Measurements from ENCODE around the gene SCG2.

SCG2 gene

DNA sequence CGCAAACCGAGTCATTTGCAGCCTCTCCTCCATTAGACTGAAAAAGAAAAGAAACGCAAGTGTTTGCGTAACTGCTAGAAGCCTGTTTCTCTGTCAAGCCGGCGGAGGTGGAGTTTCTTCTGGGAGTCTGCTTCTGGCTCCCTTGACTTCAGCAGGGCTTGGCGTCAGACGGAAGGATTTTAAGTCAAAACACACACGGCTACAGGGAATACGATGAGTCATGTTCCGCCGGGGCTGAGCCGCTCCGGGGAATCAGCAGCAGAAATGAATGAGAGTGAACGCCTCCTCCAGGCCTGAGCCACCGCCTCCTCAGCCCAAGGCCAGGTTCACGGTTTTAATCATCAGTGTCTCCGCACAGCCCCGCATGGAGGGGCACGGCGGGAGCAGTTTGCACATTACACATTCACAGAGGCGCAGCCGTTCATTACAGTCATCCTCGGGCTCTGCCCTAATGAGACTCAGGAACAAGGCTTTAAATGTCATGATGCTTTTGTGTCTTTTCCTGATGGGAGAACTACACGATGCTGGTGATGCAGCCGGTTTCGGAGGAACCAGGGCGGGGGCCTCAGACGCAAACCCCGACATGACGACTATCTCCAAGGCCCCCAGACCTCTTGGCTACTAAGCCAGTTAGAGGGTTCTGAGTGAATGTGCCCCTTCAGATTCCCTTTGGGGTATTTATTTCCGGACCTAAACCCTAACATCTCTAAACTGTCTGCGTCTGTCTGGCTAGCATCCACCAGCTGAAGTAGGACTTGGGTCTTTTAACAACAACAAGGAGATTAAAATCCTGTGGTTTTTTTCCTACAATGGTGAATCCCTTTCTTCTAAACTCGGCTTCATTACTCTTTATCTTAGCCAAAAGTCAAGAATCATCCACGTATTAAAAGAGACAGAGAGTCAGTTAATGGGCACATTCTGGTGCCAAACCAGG lies 11.1 kb upstream of the SCG2 start:
- H3K27me3 ChIP-seq = no peaks in the 10 kb centered on the region
- H3K4me1 ChIP-seq = peaks cover 11% of the 10 kb centered on the region
- H3K4me2 ChIP-seq = no peak overlapping the region
- H3K27ac ChIP-seq = no peak overlapping the region
- H3K36me3 ChIP-seq = no peaks in the 10 kb centered on the region
- no peak for TF ChIP-seq Cebpa-rat (IDR thresholded peaks at IDR 0.05)
- H4K20me1 ChIP-seq = no peaks in the 10 kb centered on the region
- no peak overlapping the region for H3K4me3 ChIP-seq
- peaks cover 9% of the 10 kb centered on the region; the same call in 1 of the 2 replicates for H3K9me3 ChIP-seq
- H3K9ac ChIP-seq = no peak overlapping the region

DNA sequence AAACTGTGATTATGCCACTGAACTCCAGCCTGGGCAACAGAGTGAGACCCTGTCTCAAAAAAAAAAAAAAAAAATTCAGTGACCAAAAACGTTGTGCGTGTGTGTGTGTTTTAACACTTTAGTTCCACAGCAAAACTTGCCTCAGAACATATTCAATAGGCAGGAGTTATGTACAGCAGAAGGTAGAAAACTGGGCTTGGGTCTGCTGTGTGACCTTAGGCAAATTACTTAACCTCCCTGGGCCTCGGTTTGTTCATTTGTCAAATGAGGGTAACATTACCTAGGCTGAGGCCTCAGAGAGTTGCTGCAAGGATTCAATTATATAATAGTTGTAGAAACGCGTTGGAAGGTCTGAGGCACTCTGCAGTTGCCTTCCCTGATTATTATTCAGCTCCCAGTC lies 10.3 kb upstream of the SCG2 start:
- no peak for TF ChIP-seq Cebpa-rat (IDR thresholded peaks at IDR 0.05)
- Histone ChIP-seq H3K9me3 (peaks cover 9% of the 10 kb centered on the region; the same call in 1 of the 2 replicates), H3K9ac (no peak overlapping the region), H3K4me2 (no peak overlapping the region), H3K27me3 (no peaks in the 10 kb centered on the region), H4K20me1 (no peaks in the 10 kb centered on the region), H3K36me3 (no peaks in the 10 kb centered on the region), H3K27ac (no peak overlapping the region), H3K4me3 (no peak overlapping the region), H3K4me1 (0 out of 2 replicates have a peak, but pooled peaks cover 3% of the 10 kb centered on the region)

DNA sequence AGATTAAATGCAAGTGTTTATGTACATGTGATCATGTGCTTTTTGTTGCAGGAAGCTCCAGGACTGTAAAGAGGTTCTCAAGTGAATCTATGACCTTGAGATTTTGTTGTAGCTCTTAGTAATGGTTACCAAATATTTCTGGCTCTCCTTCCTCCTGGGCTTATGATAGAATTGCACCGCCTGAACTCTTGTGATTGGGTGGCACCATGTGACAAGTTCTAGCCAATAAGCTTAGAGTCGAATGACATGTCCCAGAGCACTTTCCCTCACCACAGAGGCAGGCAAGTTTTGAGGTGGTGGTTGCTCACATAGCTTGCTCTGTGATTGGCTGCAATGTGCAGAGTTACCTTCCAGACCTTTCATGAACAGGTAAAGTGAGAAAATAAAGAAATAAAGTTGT lies 8.9 kb upstream of the SCG2 start:
- Histone ChIP-seq H3K36me3 (no peaks in the 10 kb centered on the region), H3K27ac (no peak overlapping the region), H3K27me3 (no peaks in the 10 kb centered on the region), H3K9me3 (0 out of 2 replicates have a peak, but pooled peaks cover 6% of the 10 kb centered on the region), H3K4me2 (no peak overlapping the region), H4K20me1 (no peaks in the 10 kb centered on the region), H3K4me3 (no peak overlapping the region), H3K4me1 (no peaks in the 10 kb centered on the region), H3K9ac (no peak overlapping the region)
- TF ChIP-seq Cebpa-rat (IDR thresholded peaks at IDR 0.05) = no peak

DNA sequence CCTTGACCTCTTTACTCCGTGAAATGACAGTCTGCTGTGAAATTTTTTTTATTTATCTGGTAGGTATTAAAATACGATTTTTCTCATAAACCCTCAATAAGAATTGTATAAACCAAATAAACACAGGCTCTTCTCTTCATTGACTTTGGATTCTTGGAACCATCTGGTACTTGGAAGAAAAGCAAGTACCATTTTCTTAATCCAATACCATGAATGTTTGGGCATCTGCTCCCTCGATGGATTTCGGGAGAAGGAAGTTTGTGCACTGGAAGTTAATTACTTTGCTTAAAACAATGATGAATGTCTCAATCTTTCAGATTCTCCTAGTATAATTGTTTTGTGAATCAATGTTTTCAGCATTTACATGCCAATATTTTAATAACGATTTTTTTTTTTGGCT lies 5.3 kb upstream of the SCG2 start:
- Histone ChIP-seq H3K4me1 (peaks cover 4% of the 10 kb centered on the region; the same call in 1 of the 2 replicates), H3K4me3 (no peak overlapping the region), H3K27me3 (no peaks in the 10 kb centered on the region), H3K9ac (no peak overlapping the region), H3K9me3 (0 out of 2 replicates have a peak, but pooled peaks cover under 1% of the 10 kb centered on the region), H3K4me2 (no peak overlapping the region), H3K36me3 (no peaks in the 10 kb centered on the region), H3K27ac (no peak overlapping the region), H4K20me1 (no peaks in the 10 kb centered on the region)
- no peak for TF ChIP-seq Cebpa-rat (IDR thresholded peaks at IDR 0.05)

DNA sequence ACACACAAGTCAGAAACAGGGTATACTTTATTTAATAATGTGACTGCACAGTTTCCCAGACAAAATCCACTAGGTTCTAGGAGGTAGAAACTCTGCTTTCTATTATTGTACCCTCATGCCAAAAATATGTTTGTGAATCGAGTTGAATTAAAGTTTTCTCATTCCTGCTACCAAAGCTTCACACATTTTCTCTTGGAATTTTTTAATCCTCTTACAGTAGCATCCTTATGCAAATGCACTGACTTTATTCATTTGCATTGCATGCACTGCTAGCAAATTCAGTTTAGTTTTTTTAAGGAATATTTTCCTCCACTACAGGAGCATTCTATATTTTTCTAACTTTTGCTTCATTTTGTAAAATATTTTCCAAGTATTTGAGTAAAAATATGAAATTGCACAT lies 4.8 kb upstream of the SCG2 start:
- Histone ChIP-seq H3K9me3 (no peaks in the 10 kb centered on the region), H3K9ac (no peak overlapping the region), H4K20me1 (no peaks in the 10 kb centered on the region), H3K4me2 (no peak overlapping the region), H3K4me1 (peaks cover 6% of the 10 kb centered on the region; the same call in 1 of the 2 replicates), H3K27ac (no peak overlapping the region), H3K36me3 (no peaks in the 10 kb centered on the region), H3K4me3 (no peak overlapping the region), H3K27me3 (no peaks in the 10 kb centered on the region)
- no peak for TF ChIP-seq Cebpa-rat (IDR thresholded peaks at IDR 0.05)

DNA sequence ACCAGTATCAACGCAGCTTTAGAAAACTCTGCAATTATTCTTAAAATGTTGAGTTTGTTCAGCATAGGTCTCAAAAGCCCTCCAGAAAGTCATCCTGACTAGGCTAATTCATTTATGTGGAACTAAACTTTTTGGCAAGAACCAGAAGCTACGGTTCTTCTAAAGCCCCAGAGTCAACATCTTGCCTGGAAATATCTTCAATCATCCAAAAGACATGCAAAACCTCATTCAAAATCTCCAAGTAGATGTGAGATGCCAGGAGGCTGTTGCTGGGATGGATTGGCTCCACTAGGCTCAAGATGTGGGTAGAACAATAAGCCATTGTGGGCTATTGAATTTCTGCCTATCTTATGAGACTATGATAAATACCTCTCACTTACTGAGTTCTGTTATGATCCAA lies 2.1 kb upstream of the SCG2 start:
- Histone ChIP-seq H3K27me3 (no peaks in the 10 kb centered on the region), H4K20me1 (no peaks in the 10 kb centered on the region), H3K4me2 (no peak overlapping the region), H3K9me3 (no peaks in the 10 kb centered on the region), H3K9ac (no peak overlapping the region), H3K4me3 (no peak overlapping the region), H3K27ac (no peak overlapping the region), H3K4me1 (peaks cover 6% of the 10 kb centered on the region; the same call in 1 of the 2 replicates), H3K36me3 (no peaks in the 10 kb centered on the region)
- no peak for TF ChIP-seq Cebpa-rat (IDR thresholded peaks at IDR 0.05)

DNA sequence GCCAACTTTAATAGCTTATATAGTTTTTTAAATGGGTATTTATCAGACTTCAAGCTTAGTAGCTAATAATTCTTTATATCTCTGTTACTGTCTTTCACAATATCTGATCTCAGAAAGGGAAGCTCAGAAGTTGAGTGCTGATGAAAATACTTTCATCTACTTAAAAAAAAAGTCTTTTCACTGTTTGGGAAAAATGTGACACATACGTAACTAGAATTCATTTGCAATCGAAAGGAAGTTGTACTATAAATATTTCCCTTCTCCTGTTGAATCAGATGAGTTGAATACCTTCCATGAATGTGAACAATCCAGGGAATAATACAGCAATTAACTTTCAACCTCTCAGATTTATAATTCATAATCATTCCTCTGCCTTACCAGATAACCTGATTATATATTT lies 811 bp upstream of the SCG2 start:
- no peaks in the 10 kb centered on the region for H4K20me1 ChIP-seq

DNA sequence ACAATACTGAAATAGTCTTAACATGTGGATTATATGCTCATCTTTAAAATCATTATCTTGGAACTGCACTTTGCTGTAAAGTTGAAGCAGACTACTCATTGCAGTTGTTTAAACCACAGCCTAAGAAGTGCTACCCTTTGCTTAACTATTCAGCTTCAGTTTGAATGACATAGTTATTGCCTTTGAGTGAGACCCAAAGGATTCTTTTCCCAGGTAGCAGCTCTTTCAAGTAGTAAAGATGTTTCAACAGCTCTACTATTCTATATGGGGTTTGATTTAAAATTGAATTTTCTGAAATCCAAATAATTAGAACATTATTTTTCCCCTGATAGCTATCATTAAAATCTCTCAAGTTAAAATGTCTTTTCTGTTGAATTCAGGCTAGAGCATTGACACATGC lies 1.1 kb downstream of the SCG2 start:
- no peaks in the 10 kb centered on the region for H4K20me1 ChIP-seq
- H3K27ac ChIP-seq = no peak overlapping the region
- H3K4me2 ChIP-seq = no peak overlapping the region
- H3K4me1 ChIP-seq = peaks cover 6% of the 10 kb centered on the region; the same call in 1 of the 2 replicates
- H3K9me3 ChIP-seq = no peaks in the 10 kb centered on the region
- H3K4me3 ChIP-seq = no peak overlapping the region
- H3K9ac ChIP-seq = no peak overlapping the region
- no peaks in the 10 kb centered on the region for H3K36me3 ChIP-seq
- H3K27me3 ChIP-seq = no peaks in the 10 kb centered on the region
- TF ChIP-seq Cebpa-rat (IDR thresholded peaks at IDR 0.05) = no peak

More for the DNA sequence above, 811 bp upstream of the SCG2 start:
- no peaks in the 10 kb centered on the region for H3K36me3 ChIP-seq
- no peak for TF ChIP-seq Cebpa-rat (IDR thresholded peaks at IDR 0.05)
- H3K27me3 ChIP-seq = no peaks in the 10 kb centered on the region
- no peak overlapping the region for H3K4me2 ChIP-seq
- no peak overlapping the region for H3K4me3 ChIP-seq
- peaks cover 6% of the 10 kb centered on the region; the same call in 1 of the 2 replicates for H3K4me1 ChIP-seq
- H3K9ac ChIP-seq = no peak overlapping the region
- H3K9me3 ChIP-seq = no peaks in the 10 kb centered on the region
- no peak overlapping the region for H3K27ac ChIP-seq

DNA sequence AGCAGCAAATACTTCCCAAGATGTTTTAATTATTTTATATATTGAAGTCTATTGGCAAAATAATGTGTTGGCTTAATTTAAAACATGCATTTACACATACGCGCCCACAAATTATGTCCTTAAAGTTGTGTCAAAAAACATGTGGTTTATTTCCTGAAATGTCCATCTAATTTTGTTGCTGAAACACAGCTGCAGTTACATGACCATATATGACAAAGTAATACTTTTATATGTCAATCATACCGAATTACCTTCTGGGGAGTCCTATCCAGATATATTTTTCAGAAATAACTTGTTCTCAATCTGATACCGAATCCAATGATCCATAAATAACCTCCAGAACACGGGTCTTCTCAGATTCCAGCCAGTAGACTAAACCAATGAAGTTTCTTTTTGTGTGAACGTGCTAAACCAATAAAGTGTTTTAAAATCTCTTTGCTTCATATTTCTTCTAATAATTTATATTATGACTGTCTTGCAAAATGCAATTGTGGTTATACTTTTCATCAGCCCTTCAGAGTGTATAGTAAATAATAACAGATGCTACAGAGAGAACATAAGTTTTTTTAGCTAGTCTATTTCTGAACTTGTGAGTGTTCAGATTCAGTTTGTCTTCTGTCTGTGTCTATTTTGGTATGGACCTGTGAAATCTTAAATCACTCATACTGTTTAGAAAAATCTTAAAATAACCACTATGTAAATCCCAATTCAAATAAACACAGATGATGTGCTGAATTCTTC lies 2.4 kb downstream of the SCG2 start:
- Histone ChIP-seq H4K20me1 (no peaks in the 10 kb centered on the region), H3K4me1 (peaks cover 6% of the 10 kb centered on the region; the same call in 1 of the 2 replicates), H3K36me3 (no peaks in the 10 kb centered on the region), H3K9ac (no peak overlapping the region), H3K4me3 (no peak overlapping the region), H3K27ac (no peak overlapping the region), H3K9me3 (no peaks in the 10 kb centered on the region), H3K27me3 (no peaks in the 10 kb centered on the region), H3K4me2 (no peak overlapping the region)
- TF ChIP-seq Cebpa-rat (IDR thresholded peaks at IDR 0.05) = no peak
